AG04450 (cell line): ENCODE data around the gene MALT1. TPM values are rescaled to one million over a fixed set of nuclear protein-coding genes. Genes with fewer than 3 reads are reported as not detected.
A peak's percentile ranks its signal among the peaks of the same experiment; 100 is the strongest.

ENCODE experiments used
- CTCF ChIA-PET: fragments of 300-600, 350-600 bp; formaldehyde crosslinking; extraction: SDS; loops from one replicate; lab custom pipeline; 2022; ENCODE audit warnings: antibody characterized with exemption, inconsistent platforms; lab: Charles Lee
- POLR2A ChIA-PET: fragments of 350-600 bp; formaldehyde crosslinking; extraction: SDS; loops from one replicate; lab custom pipeline; 2021; ENCODE audit warnings: antibody characterized with exemption, inconsistent platforms; lab: Yijun Ruan, JAX
- DNase-seq: peaks from one replicate; pipeline ENCODE4 v3.0.0-alpha.2; 2011; ENCODE audit warnings: low read depth, low spot score
- H3K27ac ChIP-seq: one replicate; pipeline ENCODE4 v1.5.1; 2012; ENCODE audit warnings: low read depth, low read length, control low read depth
- H3K27me3 ChIP-seq: one replicate; pipeline ENCODE4 v1.6.0; 2012; ENCODE audit warnings: low read length; ENCODE audit not compliant: control insufficient read depth, insufficient read depth
- H3K4me3 ChIP-seq: 2 replicates; pipeline ENCODE4 v1.5.1; 2011; ENCODE audit warnings: mild to moderate bottlenecking, low read depth, low read length, control low read depth
- H3K9me3 ChIP-seq: 2 replicates; pipeline ENCODE4 v1.5.1; 2012; ENCODE audit warnings: low read length; ENCODE audit not compliant: control insufficient read depth, insufficient read depth
- CTCF ChIP-seq: IDR thresholded peaks from 2 replicates; pipeline ENCODE4 v1.5.1; 2011; ENCODE audit warnings: low read depth, low read length, control low read depth, inconsistent platforms
- polyA plus RNA-seq: library from polyadenylated mRNA; depleted of rRNA; stranded (reverse); fragments of >200 nt; gene quantifications from 2 replicates; pipeline ENCODE4 v1.2.3, GENCODE V29; 2011

The MALT1 gene
- polyA plus RNA-seq, 1 experiment, result 24.3 TPM

GRCh38 chr18:58638441-58638840 is 32.8 kb upstream of the MALT1 start:
- Histone ChIP-seq H3K27ac (no peak overlapping the region), H3K4me3 (no peak overlapping the region), H3K27me3 (no peaks in the 10 kb centered on the region), H3K9me3 (peaks cover 3% of the 10 kb centered on the region; the same call in 1 of the 2 replicates)
- TF ChIP-seq CTCF, result no peak
- POLR2A ChIA-PET, result no interaction called here
- DNase-seq, result no peak
- CTCF ChIA-PET, result no interaction called here

DNA sequence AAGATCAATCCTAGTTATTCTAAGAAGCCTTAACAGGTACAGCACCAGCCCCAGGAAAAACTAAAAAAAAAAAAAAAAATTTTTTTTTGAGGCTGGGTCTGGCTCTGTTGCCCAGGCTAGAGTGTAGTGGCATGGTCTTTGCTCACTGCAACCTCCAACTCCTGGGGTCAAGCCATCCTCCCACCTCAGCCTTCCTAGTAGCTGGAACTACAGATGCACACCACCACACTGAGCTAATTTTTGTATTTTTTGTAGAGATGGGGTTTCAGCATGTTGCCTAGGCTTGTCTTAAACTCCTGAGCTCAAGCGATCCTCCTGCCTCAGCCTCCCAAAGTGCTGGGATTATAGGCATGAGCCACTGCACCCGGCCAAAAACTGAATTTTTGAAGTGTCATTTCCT is 32.0 kb upstream of the MALT1 start:
- POLR2A ChIA-PET, result interaction anchor here (0.6 kb wide), 1 partner anchor 14 kb away, joined by 3 read pairs; no protein-coding TSS in a partner anchor
- CTCF ChIA-PET, result interaction anchor here (0.7 to 1.2 kb wide), 2 partner anchors 20 to 69 kb away, joined by 3 read pairs; no protein-coding TSS in a partner anchor
- no peak overlapping the region for H3K27ac ChIP-seq
- no peak overlapping the region for H3K4me3 ChIP-seq
- no peak for TF ChIP-seq CTCF
- no peak for DNase-seq
- peaks cover 3% of the 10 kb centered on the region; the same call in 1 of the 2 replicates for H3K9me3 ChIP-seq
- H3K27me3 ChIP-seq, result no peaks in the 10 kb centered on the region

DNA sequence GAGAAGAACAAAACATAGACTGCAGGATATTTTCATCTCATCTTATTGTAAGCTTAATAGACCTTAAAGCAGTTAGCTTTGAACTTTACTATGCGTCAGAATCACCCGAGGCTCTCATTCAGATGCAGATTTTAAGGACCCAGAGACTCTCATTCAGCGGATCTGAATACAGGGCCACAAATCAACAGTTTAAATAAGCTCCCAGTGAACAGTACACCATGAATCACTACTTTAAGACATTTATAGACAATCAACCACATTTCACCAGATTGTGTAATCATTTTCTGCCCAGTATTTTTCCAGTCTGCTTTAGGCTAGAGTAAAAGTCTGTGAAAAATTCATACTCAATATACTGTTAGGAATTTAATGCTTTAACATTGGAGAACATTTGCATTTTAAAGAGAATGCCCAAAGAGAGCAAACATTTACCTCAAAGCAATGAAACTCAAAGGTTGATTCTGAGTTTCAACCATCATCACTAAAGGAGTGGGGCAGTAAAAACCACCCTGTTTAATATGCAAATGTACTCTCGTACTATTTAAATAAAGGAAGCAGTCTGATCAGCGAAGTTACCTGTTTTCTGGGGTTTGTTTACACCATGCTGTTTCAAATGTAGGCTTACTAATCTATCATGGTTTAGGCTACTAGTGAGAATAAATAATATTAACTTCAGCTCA is 31.4 kb upstream of the MALT1 start:
- TF ChIP-seq CTCF, result no peak
- peak; percentile 11 for DNase-seq
- Histone ChIP-seq H3K27ac (no peak overlapping the region), H3K9me3 (peaks cover 3% of the 10 kb centered on the region; the same call in 1 of the 2 replicates), H3K4me3 (no peak overlapping the region), H3K27me3 (no peaks in the 10 kb centered on the region)
- CTCF ChIA-PET, result interaction anchor here (0.7 to 1.2 kb wide), 2 partner anchors 21 to 69 kb away, joined by 3 read pairs; no protein-coding TSS in a partner anchor
- POLR2A ChIA-PET, result interaction anchor here (0.6 to 0.7 kb wide), 2 partner anchors 15 to 16 kb away, joined by 3 read pairs; no protein-coding TSS in a partner anchor

DNA sequence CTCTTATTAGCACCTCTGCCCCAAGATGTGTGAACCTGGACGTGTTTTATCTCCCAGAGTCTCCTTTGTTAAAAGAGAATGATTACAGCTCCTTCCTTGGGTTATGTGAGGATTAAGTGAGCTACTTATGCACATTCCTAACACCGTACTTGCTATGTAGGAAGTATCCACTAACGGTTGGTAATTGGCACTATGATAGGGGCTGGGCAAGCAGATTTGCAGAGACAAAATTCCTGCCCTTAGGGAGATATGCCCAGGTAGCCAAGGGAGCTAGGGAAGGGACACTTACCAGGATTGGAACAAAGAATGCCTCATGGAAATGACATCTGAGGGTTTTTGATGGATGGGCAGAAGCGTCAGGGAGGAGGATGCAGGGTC is 30.8 kb upstream of the MALT1 start:
- H3K27me3 ChIP-seq, result no peaks in the 10 kb centered on the region
- no peak overlapping the region for H3K4me3 ChIP-seq
- no peak for DNase-seq
- ChIA-PET POLR2A (interaction anchor here (0.7 kb wide), 1 partner anchor 17 kb away, joined by 3 read pairs; no protein-coding TSS in a partner anchor), CTCF (interaction anchor here (1.2 kb wide), 1 partner anchor 22 kb away, joined by 3 read pairs; no protein-coding TSS in a partner anchor)
- H3K9me3 ChIP-seq, result peaks cover 3% of the 10 kb centered on the region; the same call in 1 of the 2 replicates
- no peak for TF ChIP-seq CTCF
- H3K27ac ChIP-seq, result no peak overlapping the region
